Body of pancreas (tissue), 4 donors: ENCODE measurements around the gene CDS2.

Experiments
- POLR2A ChIP-seq, 3 donors: fragments of 450-650 bp; IDR thresholded peaks; one replicate each; pipeline ENCODE4 v1.6.1; 2016; ENCODE audit warnings: antibody characterized with exemption in 3 of 3, mild to moderate bottlenecking in 2 of 3
- TF ChIP-seq, protein P1 (sequence below), 7 experiments: fragments of 450-650 bp in 4 of 7; fragments of 200-600 bp in 3 of 7; sonication (generic) in 3 of 7; IDR thresholded peaks; one replicate each; pipeline ENCODE4 v1.5.1; 2016 to 2019; ENCODE audit warnings: antibody characterized with exemption in 7 of 7

DNA sequence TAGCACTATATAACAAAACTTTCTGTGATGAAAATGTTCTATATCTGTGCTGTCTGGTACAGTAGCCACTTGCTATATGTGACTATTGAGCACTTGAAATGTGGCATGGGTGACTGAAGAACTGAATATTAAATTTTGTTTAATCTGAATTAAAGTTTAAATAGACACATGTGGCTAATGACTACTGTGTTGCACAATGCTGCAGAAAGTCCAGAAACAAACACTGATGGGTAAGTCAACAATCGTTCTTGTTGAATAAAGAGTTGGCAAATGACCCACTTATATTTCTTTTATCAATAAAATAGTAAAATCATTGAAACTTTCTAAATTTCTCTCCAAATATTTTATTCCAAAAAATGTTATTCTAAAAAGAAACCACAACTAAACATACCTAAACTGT lies 108.2 kb downstream of the CDS2 start:
- no peak for TF ChIP-seq POLR2A (IDR thresholded peaks at IDR 0.05)
- TF ChIP-seq, protein P1, sequence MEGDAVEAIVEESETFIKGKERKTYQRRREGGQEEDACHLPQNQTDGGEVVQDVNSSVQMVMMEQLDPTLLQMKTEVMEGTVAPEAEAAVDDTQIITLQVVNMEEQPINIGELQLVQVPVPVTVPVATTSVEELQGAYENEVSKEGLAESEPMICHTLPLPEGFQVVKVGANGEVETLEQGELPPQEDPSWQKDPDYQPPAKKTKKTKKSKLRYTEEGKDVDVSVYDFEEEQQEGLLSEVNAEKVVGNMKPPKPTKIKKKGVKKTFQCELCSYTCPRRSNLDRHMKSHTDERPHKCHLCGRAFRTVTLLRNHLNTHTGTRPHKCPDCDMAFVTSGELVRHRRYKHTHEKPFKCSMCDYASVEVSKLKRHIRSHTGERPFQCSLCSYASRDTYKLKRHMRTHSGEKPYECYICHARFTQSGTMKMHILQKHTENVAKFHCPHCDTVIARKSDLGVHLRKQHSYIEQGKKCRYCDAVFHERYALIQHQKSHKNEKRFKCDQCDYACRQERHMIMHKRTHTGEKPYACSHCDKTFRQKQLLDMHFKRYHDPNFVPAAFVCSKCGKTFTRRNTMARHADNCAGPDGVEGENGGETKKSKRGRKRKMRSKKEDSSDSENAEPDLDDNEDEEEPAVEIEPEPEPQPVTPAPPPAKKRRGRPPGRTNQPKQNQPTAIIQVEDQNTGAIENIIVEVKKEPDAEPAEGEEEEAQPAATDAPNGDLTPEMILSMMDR (IDR thresholded peaks at IDR 0.05) = no peak
